Ammon's horn (tissue), 1 donor: ENCODE results near the gene THRB.
A peak's percentile ranks its signal among the peaks of the same experiment; 100 is the strongest.

Experiments
- DNase-seq: peaks from one replicate; pipeline ENCODE4 v3.0.0-alpha.2; 2016; ENCODE audit warnings: low spot score

THRB gene

DNA sequence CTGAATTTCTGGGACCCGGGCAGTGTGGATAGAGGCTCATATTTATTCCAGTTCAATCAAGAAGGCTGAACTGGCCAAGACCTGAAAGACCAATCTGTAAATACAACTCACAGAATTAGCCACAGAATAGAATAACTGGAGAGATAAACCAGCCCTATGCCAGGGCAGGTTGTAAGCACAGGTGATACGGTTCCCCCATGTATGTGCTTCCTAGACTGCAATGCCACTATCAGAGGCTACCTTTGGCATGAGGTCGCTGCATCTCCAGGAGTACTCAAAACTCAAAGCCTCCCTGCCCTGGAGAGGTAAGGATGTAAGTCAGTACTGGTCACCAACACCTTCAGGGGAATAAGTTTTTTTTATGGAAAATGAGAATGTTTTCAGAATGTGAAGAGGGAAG lies 314.0 kb downstream of the THRB start:
- DNase-seq: no peak

DNA sequence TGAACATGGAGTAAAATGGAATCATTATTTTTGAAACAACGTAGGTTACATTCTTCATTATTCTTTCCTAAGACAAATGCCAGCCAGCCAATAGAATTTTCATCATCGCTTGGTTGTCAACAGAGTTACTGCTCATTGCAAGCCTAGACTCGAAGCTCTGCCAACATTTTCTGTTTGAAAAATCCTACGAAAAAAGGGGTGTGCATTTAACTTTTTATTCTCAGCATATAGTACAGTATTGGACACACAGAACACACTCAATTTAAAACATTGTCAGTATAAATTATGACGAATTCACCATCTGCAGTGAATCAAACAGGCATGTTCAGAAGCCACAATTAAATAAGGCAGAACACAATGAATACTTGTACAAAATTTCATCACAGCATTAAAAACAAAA lies 317.4 kb downstream of the THRB start:
- no peak for DNase-seq

DNA sequence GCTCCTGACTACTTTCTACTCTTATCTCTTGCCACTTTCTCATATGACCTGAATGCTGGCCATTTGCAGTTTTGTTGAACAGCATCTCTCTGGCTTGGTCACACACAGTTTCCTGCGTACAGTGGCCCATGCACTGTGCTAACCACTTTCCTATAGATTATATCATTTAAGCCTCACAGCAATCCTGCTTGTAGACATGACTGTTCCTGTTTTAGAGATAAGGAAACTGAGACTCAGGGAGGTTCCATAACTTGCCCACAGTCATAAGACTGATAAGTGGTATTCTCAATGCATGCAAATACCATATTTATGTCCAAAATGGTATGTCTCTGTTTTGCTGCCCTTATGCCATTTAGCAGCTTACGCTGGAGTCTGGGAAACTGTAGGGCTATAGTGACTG lies 320.0 kb downstream of the THRB start:
- DNase-seq: no peak

- no peak for DNase-seq
Measured at GRCh38 chr3:24168977-24169376, 325.7 kb downstream of the THRB start.

- no peak for DNase-seq
Measured at GRCh38 chr3:24167429-24167828, 327.2 kb downstream of the THRB start.

DNA sequence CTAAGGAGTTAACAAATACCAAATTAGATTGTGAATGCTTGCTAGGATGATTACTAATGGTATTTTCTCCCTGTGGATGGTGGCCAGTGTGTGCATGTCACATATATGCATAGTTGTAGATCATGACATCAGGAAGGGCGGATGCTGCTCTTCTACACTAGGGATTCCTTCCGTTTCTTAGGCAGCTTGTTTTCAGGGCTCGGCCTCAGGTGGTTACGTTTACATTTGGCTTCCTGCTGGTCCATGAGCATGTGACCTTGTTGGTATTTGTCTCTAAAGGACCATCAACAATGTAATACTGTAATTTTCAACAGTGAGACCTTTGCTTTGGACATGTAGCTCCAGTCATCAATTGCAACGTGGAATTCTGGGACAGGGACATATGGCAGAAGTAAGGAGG lies 328.1 kb downstream of the THRB start:
- DNase-seq: no peak

DNA sequence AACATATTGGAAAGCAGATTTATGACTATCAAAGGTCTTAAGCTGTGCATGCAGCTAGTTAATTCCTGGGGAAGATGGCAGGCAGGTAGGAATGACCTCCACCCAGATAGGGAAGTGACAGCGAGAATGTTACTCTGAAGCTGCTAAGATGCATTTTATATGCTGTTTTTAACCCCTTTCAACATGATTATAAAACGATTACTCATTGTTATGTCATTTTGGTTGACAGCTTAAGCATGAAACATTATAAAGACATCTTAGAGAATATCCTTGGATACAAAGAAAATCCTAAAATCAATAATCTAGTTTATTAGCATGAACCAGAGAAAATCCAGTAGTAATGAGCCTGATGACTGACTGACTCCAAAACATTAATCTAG lies 329.1 kb downstream of the THRB start:
- DNase-seq: no peak

- no peak for DNase-seq
Measured at GRCh38 chr3:24164967-24165602, 329.6 kb downstream of the THRB start.

GRCh38 chr3:24162929-24163328 lies 331.7 kb downstream of the THRB start:
- no peak for DNase-seq

- DNase-seq: no peak
Measured at GRCh38 chr3:24161841-24162240, 332.8 kb downstream of the THRB start.

DNA sequence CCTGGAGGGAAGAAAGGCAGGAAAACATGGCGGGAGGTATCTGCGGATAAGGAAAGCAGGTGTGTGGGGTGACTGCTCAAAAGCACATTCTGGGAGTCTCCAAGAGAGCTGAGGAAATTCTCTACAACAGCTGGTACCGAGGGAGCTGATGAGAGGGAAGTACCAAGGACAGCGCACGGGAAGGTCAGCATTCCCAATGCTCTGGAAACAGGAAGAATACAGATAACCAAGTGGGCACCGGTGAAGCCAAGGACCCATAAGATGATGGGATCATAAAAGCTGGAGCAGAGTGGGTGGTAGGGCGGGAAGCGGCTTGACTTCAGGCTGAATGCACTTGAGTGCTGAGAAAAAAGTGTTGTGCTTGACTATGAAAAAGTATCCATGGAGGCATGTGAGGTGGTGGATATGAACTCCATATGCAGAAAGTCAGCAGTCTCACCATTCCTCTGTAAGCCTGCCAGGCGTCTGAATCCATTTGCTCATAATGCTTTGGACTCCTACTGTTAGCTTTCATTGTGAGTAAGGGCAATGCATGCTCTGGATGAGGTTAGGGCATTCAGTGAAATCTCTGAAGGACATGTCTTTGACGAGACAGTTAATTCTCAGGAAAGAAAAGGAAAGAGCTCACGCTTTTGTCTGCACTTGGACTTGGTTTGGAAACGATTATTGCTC lies 334.1 kb downstream of the THRB start:
- no peak for DNase-seq

GRCh38 chr3:24158761-24159454 lies 335.7 kb downstream of the THRB start:
- no peak for DNase-seq

DNA sequence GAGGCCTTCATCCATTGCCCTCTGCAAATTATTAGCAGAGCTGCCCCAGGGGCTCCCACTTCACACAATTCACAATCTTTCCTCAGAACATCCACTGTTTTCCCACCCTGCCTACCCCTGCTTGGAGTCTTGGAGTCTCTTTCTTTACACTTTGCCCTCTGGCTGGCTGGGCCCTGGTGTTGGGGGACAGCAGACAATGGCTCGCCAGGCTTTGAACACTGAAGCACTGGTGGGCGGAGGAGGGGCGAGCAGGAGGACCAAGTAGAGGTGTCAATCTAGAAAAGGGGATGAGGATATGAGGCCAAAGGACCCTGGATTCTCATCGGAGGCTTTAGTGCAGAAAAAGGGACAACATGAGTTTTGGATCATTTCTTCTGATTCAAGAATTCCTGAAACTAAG lies 337.5 kb downstream of the THRB start:
- DNase-seq: no peak

DNA sequence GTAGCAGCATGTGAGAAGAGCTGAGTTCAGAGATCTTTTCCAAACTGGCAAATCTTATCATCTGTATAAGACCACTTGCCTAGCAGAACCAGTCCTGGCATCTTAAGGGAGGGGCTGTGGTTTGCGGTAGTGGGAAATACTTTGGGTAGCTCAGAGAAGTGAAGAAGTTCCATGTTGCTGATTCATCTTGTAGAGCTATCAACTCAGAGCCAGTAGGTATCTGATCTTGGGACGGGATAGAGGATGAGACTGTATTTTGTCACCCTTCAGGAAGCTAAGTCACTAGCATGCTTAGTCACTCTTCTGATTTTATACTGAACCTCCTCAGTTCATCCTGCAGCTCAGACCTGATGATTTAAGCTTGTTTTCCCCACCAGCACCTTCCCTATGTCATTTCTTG lies 338.2 kb downstream of the THRB start:
- DNase-seq: no peak

DNA sequence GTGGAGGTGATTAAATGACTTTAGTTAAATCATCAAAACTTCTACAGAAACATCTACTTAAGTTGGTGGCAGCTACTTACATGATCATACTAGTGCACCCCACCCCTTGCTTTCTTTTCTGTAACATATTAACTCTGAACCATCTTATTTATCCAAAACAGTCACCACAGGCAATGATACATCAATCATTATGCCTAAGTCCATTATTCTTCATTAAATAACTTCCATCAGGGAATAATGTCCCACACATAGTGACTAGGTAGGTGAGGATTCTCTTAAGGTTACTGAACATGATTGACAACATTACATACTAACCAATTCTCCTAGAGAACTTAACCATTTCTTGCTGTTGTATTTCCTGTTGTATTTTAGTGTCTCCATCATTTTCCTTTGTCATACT lies 339.4 kb downstream of the THRB start:
- no peak for DNase-seq

DNA sequence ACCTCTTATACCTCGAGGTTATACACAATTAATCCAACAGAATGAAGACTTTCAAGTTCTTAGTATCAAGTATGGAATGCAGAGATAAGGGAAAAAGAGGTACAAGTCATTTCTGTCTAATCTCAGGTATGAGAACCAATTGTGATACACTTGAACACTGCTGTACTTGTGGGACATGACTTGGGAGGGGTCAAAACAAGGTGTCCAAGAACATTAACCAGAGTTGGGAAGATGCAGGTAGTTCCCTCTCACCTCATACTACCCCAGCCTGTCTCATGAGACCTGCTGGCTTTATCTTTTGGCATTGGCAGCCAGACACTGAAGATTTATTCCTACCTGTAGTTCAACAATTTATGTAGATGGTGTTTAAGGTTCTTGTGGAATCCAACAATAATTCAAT lies 339.9 kb downstream of the THRB start:
- DNase-seq: no peak

DNA sequence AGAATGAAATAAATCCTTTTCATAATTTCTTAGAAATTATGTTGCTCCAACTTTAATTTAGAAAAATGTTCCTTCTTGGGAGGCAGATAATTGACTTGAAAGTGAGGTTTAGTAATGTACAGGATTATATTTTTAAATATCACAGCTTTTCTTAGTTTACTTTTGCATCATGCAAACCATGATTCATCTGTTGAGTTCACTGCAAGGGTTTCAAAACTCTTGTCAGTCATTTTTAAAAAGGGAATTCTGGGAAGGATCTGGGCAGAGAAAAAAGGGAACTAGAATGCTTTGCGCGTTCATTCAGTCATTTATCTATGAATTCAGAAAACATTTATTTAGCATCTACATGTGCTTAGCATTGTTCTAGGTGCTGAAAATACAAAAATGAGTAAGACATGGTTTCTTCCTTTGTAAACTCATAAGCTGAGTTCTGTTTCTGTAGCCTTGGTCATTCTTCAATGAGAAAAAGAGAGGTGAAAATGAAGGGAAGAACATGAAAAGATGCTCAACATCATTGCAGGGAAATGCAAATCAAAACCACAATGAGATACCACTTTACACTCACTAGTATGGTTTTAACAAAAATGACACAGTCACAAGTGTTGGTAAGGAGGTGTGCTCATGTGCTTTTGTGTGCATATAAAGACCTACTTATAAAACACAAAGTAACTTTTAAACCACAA lies 340.5 kb downstream of the THRB start:
- DNase-seq: no peak

- no peak for DNase-seq
Measured at GRCh38 chr3:24151594-24151993, 343.1 kb downstream of the THRB start.

- no peak for DNase-seq
Measured at GRCh38 chr3:24149032-24149431, 345.6 kb downstream of the THRB start.

- peak; percentile 8 for DNase-seq
Measured at GRCh38 chr3:24145981-24146822, 348.4 kb downstream of the THRB start.

GRCh38 chr3:24145481-24145880 lies 349.2 kb downstream of the THRB start:
- no peak for DNase-seq

GRCh38 chr3:24142127-24142526 lies 352.5 kb downstream of the THRB start:
- DNase-seq: no peak
